Ovary (tissue), 9 donors: ENCODE results near the gene RAB6B. TPM values are rescaled to one million over a fixed set of nuclear protein-coding genes. Genes with fewer than 3 reads are reported as not detected.

Experiments used
- DNase-seq, 5 donors: peaks; one replicate each; pipeline ENCODE4 v3.0.0-alpha.2; 2019 to 2020
- H3K27ac ChIP-seq, 2 donors: fragments of 200-600 bp; one replicate each; pipeline versions ENCODE4 v1.5.1 to v1.8.0; 2019 to 2022
- H3K27me3 ChIP-seq: fragments of 200-600 bp; one replicate; pipeline ENCODE4 v1.8.0; 2022
- H3K36me3 ChIP-seq: fragments of 200-600 bp; sonication (generic); one replicate; pipeline ENCODE4 v1.5.1; 2019
- H3K4me1 ChIP-seq: one replicate; pipeline ENCODE4 v1.8.1; 2013; ENCODE audit warnings: mild to moderate bottlenecking, moderate library complexity; ENCODE audit not compliant: insufficient read depth
- H3K4me3 ChIP-seq: fragments of 200-600 bp; sonication (generic); one replicate; pipeline ENCODE4 v1.5.1; 2017
- H3K9me3 ChIP-seq, 2 donors: fragments of 200-600 bp in 1 of 2; sonication (generic) in 1 of 2; one replicate each; pipeline versions ENCODE4 v1.5.1 to v1.8.1; 2013 to 2019; ENCODE audit warnings: mild to moderate bottlenecking in 1 of 2, moderate library complexity in 1 of 2
- EP300 ChIP-seq: sonication (generic); formaldehyde crosslinking; IDR thresholded peaks from one replicate; pipeline ENCODE4 v1.6.1; 2017; ENCODE audit warnings: antibody characterized with exemption
- POLR2A ChIP-seq: fragments of 450-650 bp; IDR thresholded peaks from one replicate; pipeline ENCODE4 v1.6.1; 2017; ENCODE audit warnings: antibody characterized with exemption, mild to moderate bottlenecking, moderate library complexity
- WGBS, 3 donors: extraction: QIAGEN DNeasy Blood & Tissue Kit in 1 of 3; methylation state at CpG; one replicate each; pipeline versions ENCODE4 v1.1.5 to v1.1.7; 2013 to 2017; 5-methylcytosine and 5-hydroxymethylcytosine counted together
- intact Hi-C, 4 donors: fragments of 100-400 bp; cut with DNase I; formaldehyde crosslinking; loops; one replicate each; pipeline versions ENCODE4 v1.11.0 to v1.15.1; 2022 to 2023
- polyA plus RNA-seq, 2 donors: library from polyadenylated mRNA; stranded (reverse); fragments of 200-250 nt in 1 of 2; fragments of 350-450 nt in 1 of 2; fragmentation: Illumina TruSeq in 1 of 2; extraction: RNeasy Lipid Tissue Mini Kit (QIAGEN cat#74804) in 1 of 2; gene quantifications; one replicate each; pipeline ENCODE4 v1.2.3, GENCODE V29; 2013 to 2014
- total RNA-seq, 7 donors: library from RNA; depleted of rRNA in 2 of 7; stranded (reverse); fragments of >200 nt in 2 of 7; fragmentation: NEBNext Ultra II Directional in 3 of 7; extraction: Animal tissue kit (Norgen Biotek cat#: 25700) in 3 of 7; gene quantifications; one replicate each; pipeline versions ENCODE4 v1.1.0 to v1.2.4, GENCODE V29; 2016 to 2023
- TF ChIP-seq, protein P1 (sequence below), 3 donors: fragments of 450-650 bp in 2 of 3; fragments of 200-600 bp in 1 of 3; IDR thresholded peaks; one replicate each; pipeline versions ENCODE4 v1.5.1 to v1.8.0; 2016 to 2022; ENCODE audit warnings: antibody characterized with exemption in 3 of 3, mild to moderate bottlenecking in 1 of 3
- donor health status: DM: no; HTN: no; CAD: no; lungs with moderate emphysema.
- donor health status: DM: no; HTN: no; CAD: no.
- donor health status: Bipolar disorder and iron deficiency.
- donor health status: DM: yes; HTN: yes; CAD: no.
- donor health status: DM: no; HTN: no; CAD: no.
- donor health status: DM: yes; HTN: yes; CAD: no.

Gene RAB6B
- total and polyA plus RNA-seq, 9 donors, result 0.50 to 9.1 (median 3.9) TPM

DNA sequence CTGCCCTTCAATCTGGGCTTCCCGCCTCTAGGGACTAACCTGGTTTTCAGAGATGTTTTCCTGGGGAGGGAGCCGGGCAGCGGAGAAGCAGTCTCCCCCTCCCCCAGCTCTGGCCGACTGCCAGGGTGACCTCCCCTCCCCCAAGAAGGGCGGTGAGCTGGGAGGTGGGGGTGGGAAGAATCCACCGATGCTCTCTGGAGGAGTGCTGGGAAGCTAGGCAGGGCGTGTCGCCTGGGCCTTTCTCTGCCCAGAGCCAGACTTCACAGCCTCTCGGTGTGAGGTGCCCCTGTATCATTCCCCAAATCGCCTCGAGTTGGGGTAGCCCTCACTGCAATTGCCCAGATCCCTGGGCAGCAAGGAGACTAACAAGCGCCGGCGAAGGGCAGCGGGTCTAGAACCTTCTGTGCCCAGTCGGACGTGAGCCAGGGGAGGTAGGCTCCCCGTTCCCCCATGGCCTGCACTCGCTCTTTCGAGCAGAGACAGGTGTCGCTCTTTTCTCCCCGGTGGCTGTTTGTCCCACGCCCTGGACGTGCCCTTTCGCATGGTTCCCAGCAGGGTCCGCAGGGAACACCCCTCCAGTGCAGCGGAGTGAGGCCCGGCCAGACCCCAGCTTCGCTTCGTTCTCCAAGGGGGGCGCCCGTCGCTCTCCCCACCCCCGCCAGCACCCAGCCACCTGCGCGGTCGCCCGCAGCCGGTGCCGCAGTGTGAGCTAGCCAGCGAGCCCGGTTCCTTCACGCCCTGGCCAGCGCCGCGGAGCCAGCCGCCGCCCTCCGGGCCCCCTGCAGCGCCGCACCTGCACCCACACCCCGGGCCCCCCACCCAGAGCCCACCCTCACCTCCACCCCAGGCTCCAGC lies 1.1 kb downstream of the RAB6B start:
- intact Hi-C loops, result no loop called here
- Histone ChIP-seq H3K27ac (no peak overlapping the region), H3K4me1 (peaks cover 5% of the 10 kb centered on the region), H3K4me3 (peak overlapping the region; percentile 51), H3K36me3 (no peaks in the 10 kb centered on the region), H3K9me3 (no peaks in the 10 kb centered on the region), H3K27me3 (no peaks in the 10 kb centered on the region)
- TF ChIP-seq, protein P1, sequence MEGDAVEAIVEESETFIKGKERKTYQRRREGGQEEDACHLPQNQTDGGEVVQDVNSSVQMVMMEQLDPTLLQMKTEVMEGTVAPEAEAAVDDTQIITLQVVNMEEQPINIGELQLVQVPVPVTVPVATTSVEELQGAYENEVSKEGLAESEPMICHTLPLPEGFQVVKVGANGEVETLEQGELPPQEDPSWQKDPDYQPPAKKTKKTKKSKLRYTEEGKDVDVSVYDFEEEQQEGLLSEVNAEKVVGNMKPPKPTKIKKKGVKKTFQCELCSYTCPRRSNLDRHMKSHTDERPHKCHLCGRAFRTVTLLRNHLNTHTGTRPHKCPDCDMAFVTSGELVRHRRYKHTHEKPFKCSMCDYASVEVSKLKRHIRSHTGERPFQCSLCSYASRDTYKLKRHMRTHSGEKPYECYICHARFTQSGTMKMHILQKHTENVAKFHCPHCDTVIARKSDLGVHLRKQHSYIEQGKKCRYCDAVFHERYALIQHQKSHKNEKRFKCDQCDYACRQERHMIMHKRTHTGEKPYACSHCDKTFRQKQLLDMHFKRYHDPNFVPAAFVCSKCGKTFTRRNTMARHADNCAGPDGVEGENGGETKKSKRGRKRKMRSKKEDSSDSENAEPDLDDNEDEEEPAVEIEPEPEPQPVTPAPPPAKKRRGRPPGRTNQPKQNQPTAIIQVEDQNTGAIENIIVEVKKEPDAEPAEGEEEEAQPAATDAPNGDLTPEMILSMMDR (IDR thresholded peaks at IDR 0.05), result no peak
- no peak for TF ChIP-seq EP300
- no peak for TF ChIP-seq POLR2A
- 16 to 31% (median 19%) methylated on average over 22 to 52 of the region's 52 CpGs for WGBS, 3 donors
- DNase-seq, result peak in 1 of 5 donors; percentile 27

DNA sequence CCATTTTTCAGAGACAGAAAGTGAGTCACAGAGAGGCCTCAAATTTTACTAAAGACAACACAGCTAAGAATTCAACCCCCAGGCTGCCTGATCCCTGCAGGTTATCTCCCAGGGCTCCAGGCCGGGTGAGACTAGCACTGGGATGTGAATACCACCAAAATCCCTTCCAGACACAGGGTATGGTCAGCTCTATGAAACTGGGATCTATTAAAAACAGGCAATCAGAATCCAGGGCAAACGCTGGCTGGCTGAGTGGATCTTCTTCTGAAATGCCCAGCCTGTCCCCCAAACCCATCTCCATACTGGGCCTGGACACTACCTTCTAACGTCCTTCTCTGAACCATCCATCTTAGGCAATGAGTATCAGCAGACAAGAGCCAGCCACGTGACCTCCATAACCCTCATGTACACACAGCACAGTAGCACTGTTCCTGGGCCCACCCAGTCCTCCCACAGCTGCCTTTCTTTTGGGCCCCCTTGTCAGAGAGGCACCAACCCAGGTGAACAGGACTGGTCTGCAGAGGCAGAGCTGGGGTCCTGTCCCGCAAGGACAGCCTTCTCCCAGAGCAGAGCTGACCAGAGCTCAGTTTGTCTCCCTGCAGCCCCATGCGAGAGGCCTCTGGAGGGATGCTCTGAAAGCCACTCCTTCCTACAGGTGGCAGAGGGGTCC lies 1.9 kb downstream of the RAB6B start:
- 88 to 89% (median 89%) methylated on average over 6 of the region's 6 CpGs for WGBS, 3 donors
- Histone ChIP-seq H3K9me3 (no peaks in the 10 kb centered on the region), H3K4me1 (peaks cover 5% of the 10 kb centered on the region), H3K27ac (no peak overlapping the region), H3K4me3 (no peak overlapping the region), H3K27me3 (no peaks in the 10 kb centered on the region), H3K36me3 (no peaks in the 10 kb centered on the region)
- intact Hi-C loops, result no loop called here
- DNase-seq, result no peak
- TF ChIP-seq EP300, result no peak
- TF ChIP-seq POLR2A, result no peak
- TF ChIP-seq, protein P1 (IDR thresholded peaks at IDR 0.05), result no peak

DNA sequence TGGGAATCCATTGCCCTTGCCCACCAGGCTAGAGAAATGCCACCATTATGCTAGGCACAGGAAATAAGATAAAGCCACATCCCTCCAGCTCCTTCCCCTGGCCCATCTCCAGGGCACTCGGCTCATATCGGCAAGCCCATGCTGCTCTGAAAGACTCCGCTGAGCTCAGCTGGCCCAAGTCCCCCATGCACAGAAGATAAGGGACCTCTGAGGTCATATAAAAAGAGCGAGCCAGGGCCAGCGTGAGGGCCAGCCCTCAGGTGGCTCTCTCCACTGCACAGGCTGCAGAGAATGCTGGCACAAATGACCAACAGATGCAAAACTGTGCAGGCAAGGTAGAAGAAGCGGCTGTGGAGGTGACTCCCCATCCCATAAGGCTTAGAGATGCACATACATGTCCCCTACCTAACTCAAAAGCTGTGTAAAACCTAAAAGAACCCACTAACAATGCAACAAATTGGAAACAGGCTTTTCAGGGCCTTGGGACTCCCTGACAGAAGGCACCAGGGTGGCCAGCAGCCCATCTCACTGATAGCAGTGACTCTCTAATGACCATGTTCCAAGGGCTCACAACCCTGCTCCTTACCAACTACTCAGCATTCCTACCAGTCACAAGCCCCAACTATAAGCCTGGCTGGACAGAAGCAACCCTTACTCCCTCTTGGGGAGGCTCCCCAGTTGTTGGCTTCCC lies 3.0 kb downstream of the RAB6B start:
- Histone ChIP-seq H3K36me3 (no peaks in the 10 kb centered on the region), H3K27me3 (no peaks in the 10 kb centered on the region), H3K4me3 (no peak overlapping the region), H3K9me3 (no peaks in the 10 kb centered on the region), H3K27ac (no peak overlapping the region), H3K4me1 (peaks cover 5% of the 10 kb centered on the region)
- 76 to 79% (median 76%) methylated on average over 6 of the region's 6 CpGs for WGBS, 3 donors
- DNase-seq, result no peak
- intact Hi-C loops, result no loop called here
- no peak for TF ChIP-seq POLR2A
- TF ChIP-seq, protein P1 (IDR thresholded peaks at IDR 0.05), result no peak
- no peak for TF ChIP-seq EP300

DNA sequence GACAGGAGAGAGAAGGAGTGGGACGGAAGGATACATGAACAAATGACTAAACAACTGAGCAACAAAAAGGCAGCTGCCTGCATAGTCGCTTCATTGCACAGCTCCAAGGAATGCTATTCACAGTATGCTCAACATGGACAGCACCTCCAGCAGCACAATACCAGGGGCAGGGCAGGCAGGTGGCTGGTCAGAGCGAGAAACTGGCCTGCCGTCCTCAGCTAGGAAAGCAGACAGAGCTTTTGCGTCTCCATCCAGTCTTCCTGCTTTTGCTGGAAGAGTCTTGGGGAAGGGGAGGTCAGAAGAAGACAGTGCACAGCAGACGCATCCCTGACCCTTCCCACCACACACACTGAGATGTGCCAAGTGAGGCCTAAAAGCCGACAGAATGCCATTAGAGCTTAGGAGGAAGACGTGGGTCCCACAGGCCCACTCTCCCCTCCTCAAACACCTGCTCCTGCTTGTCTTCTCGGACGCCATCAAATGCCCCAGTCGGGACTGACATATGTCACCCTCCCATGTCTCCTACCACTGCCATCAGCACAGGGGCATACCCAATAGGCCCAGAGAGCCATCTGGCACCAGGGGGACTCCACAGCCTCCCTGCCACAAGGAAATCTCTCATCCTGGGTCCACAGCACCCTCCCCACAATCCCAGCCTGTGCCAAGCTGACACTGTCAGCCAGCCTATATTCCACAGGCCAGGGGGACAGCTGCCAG lies 3.9 kb downstream of the RAB6B start:
- intact Hi-C loops, result no loop called here
- Histone ChIP-seq H3K27ac (no peak overlapping the region), H3K4me3 (no peak overlapping the region), H3K9me3 (no peaks in the 10 kb centered on the region), H3K27me3 (no peaks in the 10 kb centered on the region), H3K36me3 (no peaks in the 10 kb centered on the region), H3K4me1 (peaks cover 5% of the 10 kb centered on the region)
- WGBS, 3 donors, result 92 to 95% (median 95%) methylated on average over 11 of the region's 11 CpGs
- no peak for DNase-seq
- no peak for TF ChIP-seq POLR2A
- TF ChIP-seq EP300, result no peak
- TF ChIP-seq, protein P1 (IDR thresholded peaks at IDR 0.05), result no peak
